MM.1S (cell line): Measurements from ENCODE around the gene NCAPH2.

ENCODE experiments used
- CTCF ChIP-seq: fragments of 300-600 bp; sonication (generic); IDR thresholded peaks from 2 replicates; pipeline ENCODE4 v1.5.1; 2016; ENCODE audit warnings: antibody characterized with exemption, low read length, mixed read lengths
- EZH2 ChIP-seq: fragments of 300-600 bp; sonication (generic); optimal IDR thresholded peaks from 2 replicates; pipeline ENCODE3; 2017; ENCODE audit warnings: low read depth, mild to moderate bottlenecking, antibody characterized with exemption, low read length, mixed read lengths

DNA sequence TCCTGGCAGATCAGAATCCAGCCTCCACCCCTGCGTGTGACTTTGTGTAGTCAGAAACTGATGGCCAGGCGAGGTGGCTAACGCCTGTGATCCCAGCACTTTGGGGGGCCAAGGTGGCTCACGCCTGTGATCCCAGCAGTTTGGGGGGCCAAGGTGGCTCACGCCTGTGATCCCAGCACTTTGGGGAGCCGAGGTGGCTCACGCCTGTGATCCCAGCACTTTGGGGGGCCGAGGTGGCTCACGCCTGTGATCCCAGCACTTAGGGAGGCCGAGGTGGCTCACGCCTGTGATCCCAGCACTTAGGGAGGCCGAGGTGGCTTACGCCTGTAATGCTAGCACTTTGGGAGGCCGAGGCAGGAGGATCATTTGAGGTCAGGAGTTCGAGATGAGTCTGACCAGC is 5.2 kb downstream of the NCAPH2 start:
- TF ChIP-seq CTCF (no peak), EZH2 (no peak)
